ENCODE measurements around the gene DACH1.

DNA sequence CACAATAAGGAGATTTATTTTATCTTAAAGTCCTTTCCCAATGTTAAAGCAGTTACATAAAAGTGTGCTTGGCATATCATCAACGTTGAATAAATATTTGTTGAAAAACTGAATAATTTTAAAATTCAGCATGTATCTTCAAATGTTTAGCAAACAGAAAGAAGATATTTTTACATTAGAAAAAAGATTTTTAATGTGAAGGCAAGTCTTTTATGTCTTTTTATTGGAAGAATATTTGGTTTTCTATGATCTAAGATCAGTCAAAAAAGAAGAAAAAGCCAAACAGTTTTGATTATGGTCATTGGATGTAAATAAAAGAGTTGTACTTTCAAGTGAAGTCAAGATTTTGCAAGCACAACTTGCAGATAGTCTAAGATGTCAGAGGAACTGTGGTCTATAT, 397.4 kb downstream of the DACH1 start:
- TF ChIP-seq, protein P1, sequence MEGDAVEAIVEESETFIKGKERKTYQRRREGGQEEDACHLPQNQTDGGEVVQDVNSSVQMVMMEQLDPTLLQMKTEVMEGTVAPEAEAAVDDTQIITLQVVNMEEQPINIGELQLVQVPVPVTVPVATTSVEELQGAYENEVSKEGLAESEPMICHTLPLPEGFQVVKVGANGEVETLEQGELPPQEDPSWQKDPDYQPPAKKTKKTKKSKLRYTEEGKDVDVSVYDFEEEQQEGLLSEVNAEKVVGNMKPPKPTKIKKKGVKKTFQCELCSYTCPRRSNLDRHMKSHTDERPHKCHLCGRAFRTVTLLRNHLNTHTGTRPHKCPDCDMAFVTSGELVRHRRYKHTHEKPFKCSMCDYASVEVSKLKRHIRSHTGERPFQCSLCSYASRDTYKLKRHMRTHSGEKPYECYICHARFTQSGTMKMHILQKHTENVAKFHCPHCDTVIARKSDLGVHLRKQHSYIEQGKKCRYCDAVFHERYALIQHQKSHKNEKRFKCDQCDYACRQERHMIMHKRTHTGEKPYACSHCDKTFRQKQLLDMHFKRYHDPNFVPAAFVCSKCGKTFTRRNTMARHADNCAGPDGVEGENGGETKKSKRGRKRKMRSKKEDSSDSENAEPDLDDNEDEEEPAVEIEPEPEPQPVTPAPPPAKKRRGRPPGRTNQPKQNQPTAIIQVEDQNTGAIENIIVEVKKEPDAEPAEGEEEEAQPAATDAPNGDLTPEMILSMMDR (IDR thresholded peaks at IDR 0.05 in 4 of 5, conservative IDR thresholded peaks at IDR 0.05 in 1 of 5): no peak
- TF ChIP-seq POLR2A (IDR thresholded peaks at IDR 0.05): no peak
